ENCODE results near the gene HIVEP3.

DNA sequence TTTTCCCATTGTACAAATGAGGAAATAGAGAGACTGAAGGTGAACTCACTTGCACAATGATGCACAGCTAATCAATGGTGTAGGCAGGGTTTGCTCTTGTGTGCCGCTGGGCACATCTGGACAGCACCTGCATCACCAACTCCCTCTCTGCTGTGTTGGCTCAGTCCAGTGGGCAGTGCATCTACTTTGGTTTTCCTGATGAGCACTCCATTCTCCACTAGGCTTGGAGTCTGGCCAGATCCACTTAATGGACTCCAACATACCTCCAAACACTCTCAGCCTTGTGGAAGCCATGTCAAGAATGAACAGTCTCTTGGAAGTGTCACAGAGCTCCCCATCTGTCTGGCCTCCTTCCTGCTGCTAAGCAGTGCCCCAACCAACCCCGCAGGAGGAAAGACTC, 152.2 kb downstream of the HIVEP3 start:
- TF ChIP-seq, protein P1, sequence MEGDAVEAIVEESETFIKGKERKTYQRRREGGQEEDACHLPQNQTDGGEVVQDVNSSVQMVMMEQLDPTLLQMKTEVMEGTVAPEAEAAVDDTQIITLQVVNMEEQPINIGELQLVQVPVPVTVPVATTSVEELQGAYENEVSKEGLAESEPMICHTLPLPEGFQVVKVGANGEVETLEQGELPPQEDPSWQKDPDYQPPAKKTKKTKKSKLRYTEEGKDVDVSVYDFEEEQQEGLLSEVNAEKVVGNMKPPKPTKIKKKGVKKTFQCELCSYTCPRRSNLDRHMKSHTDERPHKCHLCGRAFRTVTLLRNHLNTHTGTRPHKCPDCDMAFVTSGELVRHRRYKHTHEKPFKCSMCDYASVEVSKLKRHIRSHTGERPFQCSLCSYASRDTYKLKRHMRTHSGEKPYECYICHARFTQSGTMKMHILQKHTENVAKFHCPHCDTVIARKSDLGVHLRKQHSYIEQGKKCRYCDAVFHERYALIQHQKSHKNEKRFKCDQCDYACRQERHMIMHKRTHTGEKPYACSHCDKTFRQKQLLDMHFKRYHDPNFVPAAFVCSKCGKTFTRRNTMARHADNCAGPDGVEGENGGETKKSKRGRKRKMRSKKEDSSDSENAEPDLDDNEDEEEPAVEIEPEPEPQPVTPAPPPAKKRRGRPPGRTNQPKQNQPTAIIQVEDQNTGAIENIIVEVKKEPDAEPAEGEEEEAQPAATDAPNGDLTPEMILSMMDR (conservative IDR thresholded peaks at IDR 0.05; ENCODE audit: low read depth, low read length): no peak
- no peak for TF ChIP-seq EZH2 (IDR thresholded peaks at IDR 0.05; ENCODE audit: borderline replicate concordance, low read depth, low read length, poor library complexity, severe bottlenecking)
